Choroid plexus epithelial cell (primary cell): ENCODE measurements around the gene PAOX.
A peak's percentile ranks its signal among the peaks of the same experiment; 100 is the strongest.
"Not testable (repeated sequence)": the region's sequence is repeated elsewhere in the genome, so short reads cannot be mapped to it uniquely, and the experiment has no call there.

Experiments used
- DNase-seq: peaks from one replicate; pipeline ENCODE4 v3.0.0-alpha.2; 2010; ENCODE audit warnings: low read depth
- H3K4me3 ChIP-seq: 2 replicates; pipeline ENCODE4 v1.5.1; 2011; ENCODE audit warnings: low read depth, mild to moderate bottlenecking, control low read depth, low read length, moderate library complexity
- CTCF ChIP-seq: conservative IDR thresholded peaks from 2 replicates; pipeline ENCODE4 v1.5.1; 2011; ENCODE audit warnings: low read depth, mild to moderate bottlenecking, control low read depth, inconsistent platforms, low read length, moderate library complexity

Gene PAOX

GRCh38 chr10:133422223-133422806, 43.3 kb downstream of the PAOX start:
- no peak for TF ChIP-seq CTCF
- no peak overlapping the region for H3K4me3 ChIP-seq
- no peak for DNase-seq

- no peak overlapping the region for H3K4me3 ChIP-seq
- no peak for TF ChIP-seq CTCF
- DNase-seq: no peak
Observed at GRCh38 chr10:133422807-133423771, 44.0 kb downstream of the PAOX start.

GRCh38 chr10:133424102-133424501, 45.0 kb downstream of the PAOX start:
- H3K4me3 ChIP-seq, DNase-seq: not testable (repeated sequence)

GRCh38 chr10:133424601-133425000, 45.5 kb downstream of the PAOX start, which contains the start of gene SPRN:
Gene SPRN (minus strand): TSS chr10:133424625. CDS start chr10:133423681, 944 bp downstream.
- not testable (repeated sequence) for H3K4me3 ChIP-seq, DNase-seq

- not testable (repeated sequence) for H3K4me3 ChIP-seq, DNase-seq
Observed at GRCh38 chr10:133429571-133429970, 50.5 kb downstream of the PAOX start.

GRCh38 chr10:133431888-133432613, 53.0 kb downstream of the PAOX start:
- not testable (repeated sequence) for H3K4me3 ChIP-seq, DNase-seq

GRCh38 chr10:133432789-133433188, 53.7 kb downstream of the PAOX start:
- H3K4me3 ChIP-seq, DNase-seq: not testable (repeated sequence)

GRCh38 chr10:133438711-133439273, 59.7 kb downstream of the PAOX start:
- TF ChIP-seq CTCF: peak; percentile 36
- H3K4me3 ChIP-seq: no peak overlapping the region
- DNase-seq: peak; percentile 44

GRCh38 chr10:133439517-133440461, 60.7 kb downstream of the PAOX start:
- TF ChIP-seq CTCF: no peak
- DNase-seq: no peak
- no peak overlapping the region for H3K4me3 ChIP-seq
